Measurements from ENCODE around the gene MSGN1.

Gene MSGN1

GRCh38 chr2:17788773-17789172, 27.5 kb upstream of the MSGN1 start:
- DNase-seq (ENCODE audit: low read depth) = no peak
- no peak for TF ChIP-seq CTCF (conservative IDR thresholded peaks at IDR 0.05; ENCODE audit: low read depth, low read length)
- H3K4me3 ChIP-seq (ENCODE audit: low read length) = no peak overlapping the region

- DNase-seq (ENCODE audit: low read depth) = no peak
- no peak for TF ChIP-seq CTCF (conservative IDR thresholded peaks at IDR 0.05; ENCODE audit: low read depth, low read length)
- no peak overlapping the region for H3K4me3 ChIP-seq (ENCODE audit: low read length)
Observed at GRCh38 chr2:17790536-17790935, 25.7 kb upstream of the MSGN1 start.

GRCh38 chr2:17791121-17791816, 25.0 kb upstream of the MSGN1 start:
- H3K4me3 ChIP-seq (ENCODE audit: low read length) = no peak overlapping the region
- TF ChIP-seq CTCF (conservative IDR thresholded peaks at IDR 0.05; ENCODE audit: low read depth, low read length) = no peak
- DNase-seq (ENCODE audit: low read depth) = no peak

GRCh38 chr2:17791817-17792130, 24.5 kb upstream of the MSGN1 start:
- DNase-seq (ENCODE audit: low read depth) = no peak
- no peak overlapping the region for H3K4me3 ChIP-seq (ENCODE audit: low read length)

GRCh38 chr2:17792515-17792914, 23.7 kb upstream of the MSGN1 start:
- DNase-seq (ENCODE audit: low read depth) = no peak
- no peak overlapping the region for H3K4me3 ChIP-seq (ENCODE audit: low read length)
- TF ChIP-seq CTCF (conservative IDR thresholded peaks at IDR 0.05; ENCODE audit: low read depth, low read length) = no peak

More at GRCh38 chr2:17791817-17792130, 24.5 kb upstream of the MSGN1 start:
- TF ChIP-seq CTCF (conservative IDR thresholded peaks at IDR 0.05; ENCODE audit: low read depth, low read length) = no peak

GRCh38 chr2:17793296-17793695, 23.0 kb upstream of the MSGN1 start:
- no peak for DNase-seq (ENCODE audit: low read depth)
- H3K4me3 ChIP-seq (ENCODE audit: low read length) = no peak overlapping the region
- no peak for TF ChIP-seq CTCF (conservative IDR thresholded peaks at IDR 0.05; ENCODE audit: low read depth, low read length)

- no peak overlapping the region for H3K4me3 ChIP-seq (ENCODE audit: low read length)
- no peak for TF ChIP-seq CTCF (conservative IDR thresholded peaks at IDR 0.05; ENCODE audit: low read depth, low read length)
- no peak for DNase-seq (ENCODE audit: low read depth)
Observed at GRCh38 chr2:17793803-17794354, 22.4 kb upstream of the MSGN1 start.

All from retinal pigment epithelial cell (primary cell).